Measurements from ENCODE around the gene GLRA2. TPM values are rescaled to one million over a fixed set of nuclear protein-coding genes. Genes with fewer than 3 reads are reported as not detected.

Gene GLRA2
- total RNA-seq, 1 donor from 2014 or later, result not detected

DNA sequence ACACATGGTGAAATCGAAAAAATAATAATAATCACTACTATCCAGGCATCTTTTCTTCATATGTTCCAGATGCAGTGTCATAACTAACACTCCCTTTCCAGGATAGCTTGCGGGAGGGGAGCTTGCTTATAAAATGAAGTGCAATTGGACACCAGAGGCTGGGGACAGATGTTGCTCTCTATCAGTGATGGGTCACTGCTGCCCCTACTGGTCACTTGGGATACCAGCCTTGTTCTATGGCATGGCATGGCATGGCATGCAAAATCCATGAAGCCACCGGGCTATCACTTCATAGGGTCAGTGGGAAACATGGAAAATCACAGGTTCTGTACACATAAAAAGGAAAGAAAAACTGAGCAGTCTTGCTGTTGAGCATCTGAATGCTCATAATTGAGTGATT, 168.1 kb downstream of the GLRA2 start:
- peak in 1 of 2 donors; percentile 9 for DNase-seq (ENCODE audit: low read depth in 2 of 2)

DNA sequence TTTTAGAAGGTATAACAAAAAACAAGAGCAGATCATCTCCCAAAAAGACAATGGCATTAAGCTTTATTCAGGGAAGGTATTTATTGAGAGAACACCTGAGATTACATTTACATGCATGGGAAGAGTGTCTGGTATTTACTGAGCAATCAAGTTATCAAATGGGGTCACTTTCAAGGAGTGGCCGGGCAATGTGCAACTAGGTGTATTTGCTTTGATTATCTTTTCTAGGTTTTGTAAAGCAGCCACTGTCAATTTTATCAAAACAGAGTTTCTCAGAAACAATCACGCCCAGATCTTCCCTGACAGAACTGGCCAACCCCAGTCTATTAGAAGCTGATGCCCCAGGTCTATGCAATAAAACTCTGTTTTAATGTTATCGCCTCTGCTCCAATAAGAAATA, 169.5 kb downstream of the GLRA2 start:
- DNase-seq (ENCODE audit: low read depth in 2 of 2), result no peak

DNA sequence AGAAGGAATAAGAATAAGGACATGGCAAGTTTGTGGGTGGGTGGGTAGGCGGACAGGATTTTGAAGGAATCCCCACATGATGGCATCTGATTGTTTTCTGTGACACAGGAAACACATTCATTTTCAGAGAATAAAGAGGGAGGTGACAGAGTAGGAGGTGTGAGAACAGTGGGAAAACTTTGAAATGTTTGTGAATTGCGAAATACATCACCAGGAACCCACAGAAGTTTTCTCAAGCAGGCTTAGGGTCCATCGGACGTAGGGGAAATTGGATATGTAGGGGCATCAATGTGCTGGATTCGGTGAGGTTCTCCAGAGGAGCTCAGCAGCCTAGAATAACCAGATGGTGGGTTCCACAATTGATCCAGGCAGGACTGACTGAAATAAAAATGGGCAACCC, 171.6 kb downstream of the GLRA2 start:
- DNase-seq (ENCODE audit: low read depth in 2 of 2), result no peak

DNA sequence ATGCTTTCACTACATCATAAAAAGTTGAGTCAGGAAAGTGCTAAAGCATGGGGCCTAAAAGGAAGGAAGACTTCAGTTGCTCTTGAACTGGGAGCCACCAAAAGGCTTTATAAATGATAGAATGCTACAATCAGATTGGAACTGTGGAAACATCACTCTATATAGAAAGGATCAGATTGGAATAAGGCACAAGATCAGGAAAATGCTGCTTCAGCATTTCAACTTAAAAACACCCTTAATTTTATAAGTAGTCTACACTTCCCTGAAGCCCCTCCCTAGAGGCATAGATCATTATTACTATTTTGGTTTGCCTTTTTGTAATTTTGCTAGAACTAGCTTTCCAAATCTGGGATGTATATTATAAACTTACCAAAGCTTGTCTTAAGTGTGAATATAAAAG, 172.8 kb downstream of the GLRA2 start:
- no peak for DNase-seq (ENCODE audit: low read depth in 2 of 2)

DNA sequence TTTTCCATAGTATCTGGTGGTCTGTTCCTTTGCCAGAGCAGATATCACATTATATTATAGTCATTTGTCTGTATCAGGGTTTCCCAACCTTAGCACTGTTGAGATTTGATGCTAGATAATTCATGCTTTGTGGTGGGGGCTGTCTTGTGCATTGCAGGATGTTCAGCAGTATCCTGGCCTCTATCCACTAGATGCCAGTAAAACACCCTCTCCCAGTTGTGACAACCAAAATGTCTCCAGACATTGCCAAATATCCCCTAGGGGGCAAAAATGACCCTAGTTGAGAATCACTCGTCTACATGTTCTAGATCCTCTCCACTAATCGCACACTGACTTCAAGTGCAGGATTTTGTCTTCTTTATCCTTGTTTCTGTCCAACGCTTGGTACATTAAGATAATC, 182.8 kb downstream of the GLRA2 start:
- DNase-seq (ENCODE audit: low read depth in 2 of 2), result no peak

DNA sequence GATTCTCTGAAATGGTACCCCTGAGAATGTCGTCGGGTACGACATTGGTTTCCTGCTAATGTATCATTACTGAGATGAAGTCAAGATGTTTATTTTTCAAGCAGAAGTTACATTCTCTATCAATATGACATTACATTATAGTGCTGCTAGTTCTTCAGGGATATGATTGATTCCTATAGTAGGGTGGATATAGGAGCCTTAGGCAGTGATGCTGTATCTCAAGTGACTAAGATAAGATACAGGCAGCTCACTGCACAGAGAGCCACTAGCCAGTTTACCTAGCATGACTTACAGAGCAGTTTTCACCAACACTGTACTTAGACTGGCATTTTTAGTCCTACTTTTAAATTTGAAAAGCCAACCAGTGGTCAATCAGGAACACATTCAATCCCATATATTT, 188.6 kb downstream of the GLRA2 start:
- DNase-seq (ENCODE audit: low read depth in 2 of 2), result no peak

DNA sequence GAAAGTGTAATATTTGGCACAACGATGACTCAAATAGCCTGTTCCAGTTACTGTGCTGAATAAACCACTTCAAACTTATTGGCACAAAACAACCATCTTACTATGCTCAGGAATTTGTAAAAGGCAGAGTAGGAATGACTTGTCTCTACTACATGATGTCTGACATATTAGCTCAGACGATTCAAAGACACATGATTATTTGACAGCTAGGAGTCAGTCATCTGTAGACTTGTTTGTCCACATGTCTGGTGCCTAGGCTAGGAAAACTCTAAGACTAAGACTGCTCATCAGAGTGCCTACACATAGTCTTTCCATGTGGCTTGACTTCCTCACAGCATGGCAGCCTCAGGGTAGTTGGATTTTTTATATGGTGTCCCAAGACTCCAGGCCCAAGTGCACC, 189.1 kb downstream of the GLRA2 start:
- no peak for DNase-seq (ENCODE audit: low read depth in 2 of 2)

DNA sequence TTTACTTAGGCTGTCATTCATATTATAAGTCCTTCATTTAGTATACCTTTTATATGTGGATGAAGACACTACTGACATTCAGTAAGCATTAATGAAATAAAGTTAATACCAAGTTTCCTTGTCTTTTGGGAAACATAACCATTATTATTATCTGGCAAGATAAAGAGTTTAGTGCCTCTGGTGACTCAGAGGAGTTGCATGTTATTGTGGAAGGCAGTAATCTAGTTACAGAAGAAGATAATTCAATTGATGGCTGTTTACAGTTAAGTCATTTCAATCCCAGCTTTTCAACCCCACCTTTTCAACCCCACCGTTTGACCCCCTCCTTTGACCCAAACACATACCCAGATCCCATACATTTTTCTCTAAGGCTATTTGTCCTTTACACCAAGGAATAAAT, 199.7 kb downstream of the GLRA2 start:
- no peak for DNase-seq (ENCODE audit: low read depth in 2 of 2)

DNA sequence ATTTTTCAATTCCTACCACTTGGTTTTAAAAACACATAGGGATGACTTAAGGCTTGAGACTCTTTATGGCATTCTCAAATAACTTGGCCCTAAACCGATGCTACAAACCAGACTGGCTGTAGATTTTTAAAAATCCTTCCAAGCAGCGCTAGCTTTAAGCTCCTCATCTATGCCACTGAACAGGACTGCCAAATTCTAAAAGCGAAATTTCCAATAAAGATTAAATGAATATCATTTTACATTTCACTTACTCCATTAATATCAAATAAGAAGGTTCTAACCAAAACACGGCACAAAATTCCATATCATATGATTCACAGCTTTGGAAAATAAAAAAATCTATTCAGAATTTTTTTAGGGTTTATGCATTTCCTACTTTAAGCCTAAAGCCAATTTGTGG, 209.3 kb downstream of the GLRA2 start:
- DNase-seq (ENCODE audit: low read depth in 2 of 2), result no peak

DNA sequence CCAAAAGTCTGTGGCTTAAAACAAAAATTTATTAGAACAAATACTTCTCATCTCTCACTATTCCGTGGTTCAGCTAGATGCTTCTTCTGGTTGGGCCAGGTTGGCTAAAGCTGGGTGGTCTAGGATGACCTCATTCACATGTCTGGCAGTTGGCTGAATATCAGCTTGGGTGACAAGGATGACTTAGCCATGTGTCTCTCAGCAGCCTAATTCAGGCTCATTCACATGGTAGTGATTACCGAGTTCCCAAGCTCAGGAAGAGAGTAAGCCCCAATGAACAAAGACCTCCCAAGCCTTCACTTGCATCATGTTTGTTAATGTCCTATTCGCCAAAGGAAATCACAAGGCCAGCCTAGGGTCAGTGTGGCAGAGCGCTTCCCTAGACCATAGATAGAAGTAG, 224.1 kb downstream of the GLRA2 start:
- no peak for DNase-seq (ENCODE audit: low read depth in 2 of 2)

DNA sequence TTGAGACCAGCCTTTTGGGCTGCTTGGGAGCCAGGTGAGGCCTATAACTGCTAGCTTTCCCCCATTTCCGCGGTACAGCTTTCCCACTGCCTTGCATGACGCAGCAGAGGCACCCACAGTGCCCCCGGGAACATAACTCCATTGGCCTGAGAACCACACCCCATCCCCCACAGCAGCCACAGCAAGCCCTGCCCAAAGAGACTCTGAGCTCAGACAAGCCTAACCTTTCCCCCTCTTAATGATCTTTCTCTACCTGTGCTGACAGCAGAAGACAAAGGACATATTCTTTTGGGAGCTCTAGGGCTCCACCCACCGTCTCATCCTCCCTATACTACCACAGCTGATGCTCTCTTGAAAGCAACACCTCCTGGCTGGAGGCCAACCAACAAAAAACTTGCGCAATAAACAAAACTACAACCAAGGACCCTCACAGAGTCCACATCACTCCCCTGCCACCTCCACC, 228.7 kb downstream of the GLRA2 start:
- DNase-seq (ENCODE audit: low read depth in 2 of 2), result no peak

DNA sequence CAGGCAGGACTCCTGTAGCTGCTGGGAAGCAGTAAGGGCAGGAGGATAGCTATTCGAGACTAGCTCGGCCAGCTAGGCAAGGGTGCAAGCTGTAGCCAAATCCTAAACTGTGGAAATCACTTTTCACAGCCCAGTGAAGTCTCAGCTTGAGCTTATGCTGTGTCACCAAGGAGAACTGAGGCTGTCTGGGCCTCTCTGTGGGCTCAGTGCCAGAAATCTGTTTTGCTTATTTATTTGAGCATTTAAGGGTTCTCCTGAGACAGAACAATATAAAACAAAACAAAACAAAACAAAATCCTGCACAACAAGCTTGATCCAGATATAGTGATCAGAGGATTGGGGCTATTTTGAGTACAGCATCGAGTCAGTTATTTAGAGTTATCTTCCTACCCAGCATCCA, 246.1 kb downstream of the GLRA2 start:
- no peak for DNase-seq (ENCODE audit: low read depth in 2 of 2)

DNA sequence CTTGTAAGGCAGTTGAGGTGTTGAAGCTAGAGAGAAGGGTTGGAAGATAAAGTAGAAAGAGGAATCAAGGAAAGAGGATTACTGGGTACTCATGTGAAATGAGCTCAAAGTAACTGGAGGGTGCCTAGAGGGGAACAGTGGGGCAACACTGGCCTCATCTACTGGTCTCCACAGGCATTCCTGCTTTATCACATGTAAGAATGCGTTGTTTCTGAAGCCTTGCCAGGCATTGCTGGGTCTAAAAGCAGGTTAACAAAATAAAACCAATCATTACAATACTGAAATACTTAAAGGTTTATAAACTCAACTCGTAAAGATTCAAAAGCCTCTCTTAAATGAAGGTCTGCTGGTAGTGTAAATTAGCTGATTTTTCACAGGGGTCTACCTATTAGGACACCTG, 247.6 kb downstream of the GLRA2 start:
- no peak for DNase-seq (ENCODE audit: low read depth in 2 of 2)

DNA sequence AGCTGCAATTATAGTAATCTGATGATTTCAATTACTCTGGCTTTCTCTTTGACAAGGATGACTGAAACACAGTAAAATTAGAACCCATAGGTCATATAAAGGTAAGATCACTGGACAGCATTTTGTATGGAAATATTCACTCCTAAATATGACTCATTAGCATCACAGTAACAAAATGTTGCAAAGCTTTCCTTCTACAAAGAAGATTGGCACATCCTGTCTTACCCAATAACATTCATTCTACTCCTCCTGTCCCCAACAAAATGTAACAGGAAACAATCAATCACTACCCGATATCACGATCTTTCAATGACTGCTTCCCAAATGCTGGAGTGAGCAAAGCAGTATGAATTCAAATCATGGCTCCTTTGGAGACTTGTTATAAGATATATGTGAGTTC, 248.2 kb downstream of the GLRA2 start:
- DNase-seq (ENCODE audit: low read depth in 2 of 2), result no peak

DNA sequence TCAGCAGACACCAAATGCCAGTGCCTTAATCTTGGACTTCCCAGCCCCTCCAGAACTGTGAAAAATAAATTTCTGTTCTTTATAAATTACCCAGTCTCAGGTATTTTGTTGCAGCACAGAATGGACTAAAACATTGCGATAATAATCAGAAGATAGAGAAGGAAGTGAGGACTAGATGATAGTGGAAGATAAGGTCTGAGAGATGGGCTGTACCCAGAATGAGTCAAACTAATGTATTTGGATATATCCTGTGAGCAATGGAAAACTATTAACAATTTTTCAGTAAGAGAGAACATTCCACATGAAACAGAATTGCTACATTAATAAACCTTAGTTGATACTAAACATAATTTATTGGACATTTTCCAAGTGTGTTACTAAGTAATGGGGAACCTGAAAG, 250.2 kb downstream of the GLRA2 start:
- no peak for DNase-seq (ENCODE audit: low read depth in 2 of 2)
